Ecto neural progenitor cell (in vitro differentiated cells): ENCODE results near the gene RARS2.
"Not testable (repeated sequence)": the region's sequence is repeated elsewhere in the genome, so short reads cannot be mapped to it uniquely, and the experiment has no call there.

Experiments used
- DNase-seq: peaks from one replicate; pipeline ENCODE4 v3.0.0-alpha.2; 2018; ENCODE audit warnings: low spot score

The RARS2 gene

DNA sequence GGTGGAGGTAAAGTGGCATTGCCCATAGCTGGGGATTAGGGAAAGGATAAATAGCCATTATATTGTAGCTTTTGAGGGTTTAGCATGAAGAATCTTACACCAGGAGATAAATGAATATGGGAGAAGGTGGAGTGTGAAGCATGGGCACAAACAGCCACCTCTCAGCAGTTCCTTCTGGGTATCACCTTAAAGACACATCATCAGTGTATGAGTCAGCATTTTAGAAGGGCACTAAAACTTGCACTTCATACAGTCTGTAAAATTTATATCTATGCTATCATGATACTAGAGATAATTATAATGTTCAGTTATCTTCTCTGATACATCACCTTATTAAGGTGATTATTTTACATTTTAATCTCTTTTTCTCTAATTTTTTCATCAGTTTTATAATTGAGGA is 91.7 kb downstream of the RARS2 start:
- DNase-seq = no peak

DNA sequence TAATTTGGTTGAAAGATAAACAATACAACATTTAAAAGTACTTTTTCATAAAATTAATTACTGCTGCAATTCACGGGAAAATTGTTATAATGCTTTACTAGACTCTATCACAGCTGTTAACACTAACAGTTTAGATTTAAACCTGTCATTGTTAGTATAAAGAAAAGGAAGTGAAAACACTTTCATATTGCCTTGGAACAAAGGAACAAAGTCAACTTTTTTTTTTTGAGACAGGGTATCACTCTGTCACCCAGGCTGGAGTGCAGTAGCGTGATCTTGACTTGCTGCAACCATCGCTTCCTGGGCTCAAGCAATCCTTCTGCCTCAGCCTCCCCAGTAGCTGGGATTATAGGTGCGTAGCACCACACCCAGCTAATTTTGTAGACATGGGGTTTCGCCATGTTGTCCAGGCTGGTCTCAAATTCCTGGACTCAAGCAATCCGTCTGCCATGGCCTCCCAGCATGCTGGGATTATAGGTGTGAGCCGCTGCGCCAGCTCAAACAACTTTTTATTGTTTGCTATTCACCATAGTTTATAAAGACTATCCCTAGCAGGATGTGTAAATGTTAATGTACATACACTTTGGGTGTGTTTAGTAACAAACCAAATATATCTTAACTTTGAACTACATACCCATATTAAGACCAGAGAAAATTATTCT is 94.9 kb downstream of the RARS2 start:
- DNase-seq = no peak

DNA sequence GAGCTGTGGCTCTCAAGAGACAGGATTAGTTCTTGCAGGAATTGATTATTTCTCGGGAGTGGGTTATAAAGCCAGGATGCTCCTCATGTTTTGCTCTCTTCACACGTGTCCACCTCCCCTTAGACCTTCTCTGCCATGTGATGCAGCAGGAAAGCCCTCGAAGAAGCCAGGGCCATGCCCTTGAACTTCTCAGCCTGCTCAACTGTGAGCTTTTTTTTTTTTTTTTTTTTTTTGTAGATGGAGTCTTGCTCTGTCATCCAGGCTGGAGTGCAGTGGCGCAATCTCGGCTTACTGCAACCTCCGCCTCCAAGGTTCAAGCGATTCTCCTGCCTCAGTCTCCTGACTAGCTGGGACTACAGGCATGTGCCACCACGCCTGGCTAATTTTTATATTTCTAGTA is 100.5 kb downstream of the RARS2 start:
- not testable (repeated sequence) for DNase-seq

DNA sequence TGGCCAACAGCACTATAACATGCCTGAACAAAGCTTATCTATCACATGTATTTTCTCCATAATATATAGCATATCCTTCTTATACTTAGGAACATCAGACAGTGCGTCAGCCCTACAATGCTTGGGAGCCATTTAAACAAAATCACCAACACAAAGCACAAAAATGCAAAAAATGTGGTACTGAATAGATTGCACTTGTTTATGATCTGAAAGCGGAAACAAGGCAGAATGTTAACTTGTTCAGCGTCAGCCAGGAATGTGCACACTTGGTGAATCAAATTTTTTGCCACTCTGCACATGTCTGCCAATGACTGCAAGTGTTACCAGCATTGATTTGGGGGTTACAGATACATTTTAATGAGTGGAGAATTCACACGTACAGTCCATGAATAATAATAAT is 102.2 kb downstream of the RARS2 start:
- no peak for DNase-seq

DNA sequence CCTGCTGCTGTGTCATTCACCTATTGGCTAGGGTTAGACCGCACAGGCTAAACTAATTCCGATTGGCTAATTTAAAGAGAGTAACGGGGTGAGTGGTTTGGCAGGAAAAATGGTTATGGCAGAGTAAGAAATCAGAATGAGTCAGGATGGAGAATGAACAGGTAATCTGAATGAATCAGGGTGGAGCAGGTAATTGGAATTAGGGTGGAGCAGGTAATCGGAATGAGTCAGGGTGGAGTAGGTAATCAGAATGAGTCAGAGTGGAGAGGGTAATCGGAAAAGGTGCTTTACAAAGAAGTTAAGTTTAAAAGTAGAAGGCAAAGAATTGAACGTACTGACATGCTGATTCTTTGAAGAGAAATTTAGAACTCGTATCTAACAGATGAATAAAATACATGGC is 105.3 kb downstream of the RARS2 start:
- DNase-seq = no peak

DNA sequence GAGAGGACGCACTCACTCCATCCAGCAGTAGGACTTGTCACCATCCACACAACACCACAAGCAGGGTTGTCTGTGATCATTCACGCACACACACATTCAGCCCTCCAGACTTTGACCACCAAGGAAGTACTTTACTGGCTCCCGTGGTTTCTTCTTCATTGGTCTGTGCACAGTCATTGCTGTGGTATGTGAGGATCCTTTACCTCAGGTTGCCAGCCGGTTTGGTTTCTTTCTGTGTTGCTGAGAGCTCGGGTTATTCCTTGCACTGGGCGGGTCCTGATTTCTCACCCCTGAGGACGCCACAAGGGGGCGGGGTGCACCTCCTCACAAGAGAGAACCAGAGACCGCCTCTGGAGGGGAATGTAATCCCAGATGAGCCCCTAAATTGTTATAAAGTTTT is 105.9 kb downstream of the RARS2 start:
- DNase-seq = peak; percentile 73

DNA sequence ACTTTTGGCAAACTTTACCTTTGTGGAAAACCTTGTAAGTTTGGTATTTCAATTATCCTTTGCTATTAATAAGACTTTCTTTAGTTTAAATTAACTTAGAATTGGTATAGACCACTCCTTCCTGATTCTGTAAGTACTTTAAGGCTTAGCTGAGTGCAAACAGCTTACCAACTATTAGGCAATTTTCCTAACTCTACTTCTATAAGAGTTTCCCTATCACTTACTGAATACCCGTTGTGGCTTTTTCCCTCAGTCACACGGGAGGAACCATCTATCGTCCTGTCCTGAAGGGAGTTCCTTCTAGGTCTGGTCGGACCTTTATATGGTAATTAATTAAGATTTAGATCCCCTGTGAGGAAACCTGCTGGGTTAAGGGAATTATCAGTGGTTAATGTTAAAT is 107.4 kb downstream of the RARS2 start:
- DNase-seq = no peak

DNA sequence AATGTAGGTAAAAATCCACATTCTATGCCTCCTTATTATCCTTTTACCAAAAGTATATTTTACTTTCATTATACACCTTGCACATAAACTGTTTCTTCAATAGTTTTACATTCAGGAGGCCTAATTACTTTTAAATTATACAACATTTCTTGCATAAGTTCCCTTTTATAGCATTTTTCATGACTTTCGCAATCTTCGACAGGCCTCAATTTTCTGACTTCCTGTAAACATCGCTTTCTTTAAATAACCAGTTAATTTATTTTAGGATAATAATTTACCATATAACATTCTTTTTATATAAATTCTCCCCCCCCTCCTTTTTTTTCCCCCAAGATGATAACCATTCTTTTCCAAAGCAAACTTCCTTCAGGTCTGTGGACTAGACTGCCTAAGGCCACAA is 107.9 kb downstream of the RARS2 start:
- DNase-seq = no peak

DNA sequence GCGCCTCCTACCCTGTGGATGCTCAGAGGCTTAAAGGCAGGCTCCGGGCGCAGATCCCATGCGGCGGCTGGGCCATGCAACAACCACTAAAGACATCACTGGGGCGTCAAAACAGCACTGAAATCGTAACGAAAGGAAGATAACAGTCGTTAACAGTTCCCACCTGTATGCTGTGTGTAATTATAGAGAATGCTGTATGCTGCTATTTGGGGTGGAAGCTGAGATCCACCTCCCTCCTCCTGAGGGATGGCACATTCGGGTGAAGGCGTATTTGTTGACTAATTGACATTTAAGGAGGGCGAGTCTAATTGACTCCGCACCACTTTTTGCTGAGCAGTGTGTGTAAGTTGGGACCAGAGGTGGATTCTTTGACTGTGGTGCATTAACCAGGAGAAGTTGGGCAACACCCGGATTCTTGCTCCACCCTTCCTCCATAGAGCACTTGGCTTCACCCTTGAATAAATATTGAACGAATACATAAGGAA is 116.3 kb downstream of the RARS2 start:
- DNase-seq = no peak

DNA sequence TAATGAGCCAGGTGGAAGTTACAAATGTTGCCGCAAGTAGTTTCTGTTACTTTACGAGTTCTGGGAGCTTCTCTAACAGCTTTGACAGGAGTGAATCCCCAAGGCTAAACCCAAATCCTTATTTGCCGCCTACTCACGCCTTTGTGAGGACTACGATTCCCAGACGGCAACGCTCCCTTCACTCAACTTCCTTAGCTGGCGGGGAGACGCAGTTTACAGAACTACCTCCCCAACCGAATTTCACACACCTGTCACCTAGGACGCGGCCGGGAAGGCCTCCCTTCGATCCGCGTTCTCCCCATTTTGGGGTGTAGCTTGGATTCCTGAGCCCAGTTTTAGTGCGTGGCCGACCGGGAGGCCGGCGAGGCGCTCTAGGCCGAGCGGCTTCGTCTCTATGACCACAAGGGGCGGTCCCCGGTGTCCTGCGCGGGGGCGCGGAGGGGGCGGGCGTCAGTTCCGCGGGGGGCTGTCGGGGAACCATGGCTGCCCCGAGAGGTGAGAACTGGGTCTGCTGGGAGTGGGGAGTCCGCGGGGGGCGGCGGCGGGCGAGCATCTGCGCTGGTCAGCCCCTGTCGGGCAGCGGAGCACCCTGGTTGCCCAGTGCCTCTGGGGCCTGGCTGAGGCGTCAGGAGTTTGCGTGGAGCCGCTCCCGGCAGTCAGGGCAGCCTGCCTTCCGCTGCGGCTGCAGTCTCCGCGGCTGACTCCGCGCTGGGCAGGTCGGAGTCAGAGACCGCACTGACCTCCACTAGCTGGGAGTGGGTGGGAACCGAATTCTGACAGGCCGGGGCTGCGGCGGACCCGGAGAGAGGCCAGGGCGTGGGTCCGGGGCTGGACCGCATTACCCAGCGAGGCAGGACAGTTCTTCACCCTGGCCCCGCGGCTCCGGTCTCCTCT is 117.0 kb downstream of the RARS2 start, which contains the start of gene SLC35A1:
TSS of gene SLC35A1 (plus strand) at position 450 of the 894 bp plus-strand sequence. CDS start at position 480, 30 bp downstream.
- peak; percentile 92 for DNase-seq

DNA sequence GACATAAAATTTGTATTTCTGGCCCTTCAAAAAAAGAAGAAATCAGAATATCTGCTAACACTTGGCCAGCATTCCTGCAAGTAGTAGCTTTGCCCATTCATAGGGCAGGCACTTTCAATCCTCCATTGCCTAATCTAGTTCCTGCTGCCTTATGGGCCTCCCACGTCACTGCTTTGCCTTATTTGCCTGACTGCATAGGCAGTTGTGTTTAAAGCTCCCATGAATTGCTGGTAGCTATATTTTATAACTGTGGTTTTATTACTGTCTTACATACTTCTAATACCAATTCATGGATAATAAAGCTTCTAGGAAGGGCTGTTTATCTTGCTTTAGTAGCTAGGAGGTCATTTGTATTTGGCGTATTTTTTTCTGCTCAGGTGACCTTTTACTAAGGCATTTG is 124.7 kb downstream of the RARS2 start:
- no peak for DNase-seq
